ENCODE results near the gene HPCAL1.

The HPCAL1 gene

GRCh38 chr2:10264506-10265328, 38.0 kb upstream of the HPCAL1 start:
- H3K27me3 Mint-ChIP-seq, result peaks cover 6 to 27% of the 10 kb centered on the region in 2 donors
- DNase-seq, result no peak
- ATAC-seq (replicated peaks), result no peak
- H3K9me3 Mint-ChIP-seq, result no peaks in the 10 kb centered on the region
- peaks cover 0 to 2% of the 10 kb centered on the region in 2 donors for H3K4me1 Mint-ChIP-seq (ENCODE audit: low read depth in 2 of 2)
- H3K27ac Mint-ChIP-seq, result no peak overlapping the region
- no peak overlapping the region for H3K4me3 Mint-ChIP-seq
- H3K36me3 Mint-ChIP-seq (ENCODE audit: insufficient read depth), result no peaks in the 10 kb centered on the region

- Mint-ChIP-seq H3K9me3 (no peaks in the 10 kb centered on the region), H3K27ac (no peak overlapping the region), H3K4me1 (ENCODE audit: low read depth in 2 of 2) (peaks cover 0 to 2% of the 10 kb centered on the region in 2 donors), H3K4me3 (no peak overlapping the region), H3K36me3 (ENCODE audit: insufficient read depth) (no peaks in the 10 kb centered on the region), H3K27me3 (peaks cover 6 to 27% of the 10 kb centered on the region in 2 donors)
- DNase-seq (no peak), ATAC-seq (replicated peaks) (no peak)
These were observed 37.2 kb upstream of the HPCAL1 start for GRCh38 chr2:10265329-10266132.

- no peak for ATAC-seq (replicated peaks)
These were observed 36.5 kb upstream of the HPCAL1 start for GRCh38 chr2:10266133-10266620.

GRCh38 chr2:10267036-10267435, 35.7 kb upstream of the HPCAL1 start:
- ATAC-seq (replicated peaks), result no peak
- Mint-ChIP-seq H3K27me3 (peaks cover 6 to 26% of the 10 kb centered on the region in 2 donors), H3K4me3 (no peak overlapping the region), H3K9me3 (no peaks in the 10 kb centered on the region), H3K36me3 (ENCODE audit: insufficient read depth) (peaks cover 3% of the 10 kb centered on the region), H3K4me1 (ENCODE audit: low read depth in 2 of 2) (peaks cover 0 to 7% of the 10 kb centered on the region in 2 donors), H3K27ac (no peak overlapping the region)
- no peak for DNase-seq

More at GRCh38 chr2:10266133-10266620, 36.5 kb upstream of the HPCAL1 start:
- Mint-ChIP-seq H3K27me3 (peaks cover 6 to 27% of the 10 kb centered on the region in 2 donors), H3K9me3 (no peaks in the 10 kb centered on the region), H3K27ac (no peak overlapping the region), H3K4me1 (ENCODE audit: low read depth in 2 of 2) (peaks cover 0 to 4% of the 10 kb centered on the region in 2 donors), H3K36me3 (ENCODE audit: insufficient read depth) (no peaks in the 10 kb centered on the region), H3K4me3 (no peak overlapping the region)
- DNase-seq, result no peak

- Mint-ChIP-seq H3K4me3 (no peak overlapping the region), H3K36me3 (ENCODE audit: insufficient read depth) (peaks cover 3% of the 10 kb centered on the region), H3K27me3 (peaks cover 6 to 18% of the 10 kb centered on the region in 2 donors), H3K27ac (no peak overlapping the region), H3K9me3 (no peaks in the 10 kb centered on the region), H3K4me1 (ENCODE audit: low read depth in 2 of 2) (peaks cover 0 to 7% of the 10 kb centered on the region in 2 donors)
- DNase-seq (no peak), ATAC-seq (replicated peaks) (no peak)
These were observed 34.9 kb upstream of the HPCAL1 start for GRCh38 chr2:10267551-10268465.

- Mint-ChIP-seq H3K4me1 (ENCODE audit: low read depth in 2 of 2) (peaks cover 0 to 7% of the 10 kb centered on the region in 2 donors), H3K4me3 (no peak overlapping the region), H3K27ac (no peak overlapping the region), H3K36me3 (ENCODE audit: insufficient read depth) (peaks cover 3% of the 10 kb centered on the region), H3K9me3 (no peaks in the 10 kb centered on the region), H3K27me3 (peaks cover 6 to 14% of the 10 kb centered on the region in 2 donors)
- DNase-seq (no peak), ATAC-seq (replicated peaks) (no peak)
These were observed 33.4 kb upstream of the HPCAL1 start for GRCh38 chr2:10269291-10269690.

- Mint-ChIP-seq H3K36me3 (ENCODE audit: insufficient read depth) (peaks cover 3% of the 10 kb centered on the region), H3K27me3 (peaks cover 3 to 10% of the 10 kb centered on the region in 2 donors), H3K9me3 (no peaks in the 10 kb centered on the region), H3K27ac (peak overlapping the region in 1 of 2 donors; percentile 35), H3K4me3 (no peak overlapping the region), H3K4me1 (ENCODE audit: low read depth in 2 of 2) (peaks cover 0 to 7% of the 10 kb centered on the region in 2 donors)
- DNase-seq (no peak), ATAC-seq (replicated peaks) (no peak)
These were observed 32.7 kb upstream of the HPCAL1 start for GRCh38 chr2:10269711-10270610.

GRCh38 chr2:10271509-10271908, 31.2 kb upstream of the HPCAL1 start:
- Mint-ChIP-seq H3K9me3 (no peaks in the 10 kb centered on the region), H3K27me3 (no peaks in the 10 kb centered on the region), H3K4me3 (no peak overlapping the region), H3K4me1 (ENCODE audit: low read depth in 2 of 2) (peaks cover 0 to 5% of the 10 kb centered on the region in 2 donors), H3K36me3 (ENCODE audit: insufficient read depth) (peaks cover 3% of the 10 kb centered on the region), H3K27ac (no peak overlapping the region)
- DNase-seq, result no peak
- ATAC-seq (replicated peaks), result no peak

- DNase-seq (no peak), ATAC-seq (replicated peaks) (no peak)
- H3K9me3 Mint-ChIP-seq, result no peaks in the 10 kb centered on the region
- H3K4me1 Mint-ChIP-seq (ENCODE audit: low read depth in 2 of 2), result peaks cover 0 to 5% of the 10 kb centered on the region in 2 donors
- H3K36me3 Mint-ChIP-seq (ENCODE audit: insufficient read depth), result peaks cover 3% of the 10 kb centered on the region
- no peaks in the 10 kb centered on the region for H3K27me3 Mint-ChIP-seq
- no peak overlapping the region for H3K27ac Mint-ChIP-seq
- no peak overlapping the region for H3K4me3 Mint-ChIP-seq
These were observed 30.8 kb upstream of the HPCAL1 start for GRCh38 chr2:10271946-10272345.

- H3K4me1 Mint-ChIP-seq (ENCODE audit: low read depth in 2 of 2), result peaks cover 5 to 8% of the 10 kb centered on the region in 2 donors
- H3K9me3 Mint-ChIP-seq, result no peaks in the 10 kb centered on the region
- no peaks in the 10 kb centered on the region for H3K27me3 Mint-ChIP-seq
- ATAC-seq (replicated peaks), result no peak
- DNase-seq, result no peak
- no peak overlapping the region for H3K4me3 Mint-ChIP-seq
- peaks cover 3% of the 10 kb centered on the region for H3K36me3 Mint-ChIP-seq (ENCODE audit: insufficient read depth)
- no peak overlapping the region for H3K27ac Mint-ChIP-seq
These were observed 30.2 kb upstream of the HPCAL1 start for GRCh38 chr2:10272464-10272863.

- Mint-ChIP-seq H3K36me3 (ENCODE audit: insufficient read depth) (peaks cover 5% of the 10 kb centered on the region), H3K4me3 (no peak overlapping the region), H3K9me3 (no peaks in the 10 kb centered on the region), H3K27me3 (no peaks in the 10 kb centered on the region), H3K4me1 (ENCODE audit: low read depth in 2 of 2) (peaks cover 14 to 16% of the 10 kb centered on the region in 2 donors), H3K27ac (no peak overlapping the region)
- ATAC-seq (replicated peaks), result no peak
- no peak for DNase-seq
These were observed 29.2 kb upstream of the HPCAL1 start for GRCh38 chr2:10273215-10274175.
